KMS-11 (cell line): ENCODE results near the gene MARK2.

ENCODE experiments used
- H2AFZ ChIP-seq: fragments of 200-600 bp; sonication (generic); 2 replicates; pipeline ENCODE4 v1.6.1; 2016; ENCODE audit warnings: antibody characterized with exemption, mixed run types, low read depth
- H3K27ac ChIP-seq: fragments of 200-600 bp; sonication (generic); 2 replicates; pipeline ENCODE4 v1.6.1; 2016; ENCODE audit warnings: mild to moderate bottlenecking, mixed run types
- H3K27me3 ChIP-seq: fragments of 200-600 bp; sonication (generic); 2 replicates; pipeline ENCODE4 v1.6.1; 2017; ENCODE audit warnings: mild to moderate bottlenecking, low read depth, mixed run types, moderate library complexity; ENCODE audit not compliant: insufficient read depth
- H3K36me3 ChIP-seq: fragments of 200-600 bp; sonication (generic); 2 replicates; pipeline ENCODE4 v1.6.1; 2017; ENCODE audit warnings: mild to moderate bottlenecking, mixed run types; ENCODE audit not compliant: insufficient read depth
- H3K4me1 ChIP-seq: fragments of 200-600 bp; sonication (generic); 2 replicates; pipeline ENCODE4 v1.6.1; 2016; ENCODE audit warnings: mild to moderate bottlenecking, low read depth, mixed run types; ENCODE audit not compliant: poor library complexity, severe bottlenecking
- H3K4me2 ChIP-seq: fragments of 200-600 bp; sonication (generic); 2 replicates; pipeline ENCODE4 v1.7.0; 2016; ENCODE audit warnings: mild to moderate bottlenecking, mixed run types
- H3K4me3 ChIP-seq: fragments of 200-600 bp; sonication (generic); IDR thresholded peaks from 2 replicates; pipeline ENCODE4 v1.6.1; 2017; ENCODE audit warnings: low read depth, low read length, mixed read lengths; ENCODE audit not compliant: insufficient read depth
- H3K79me2 ChIP-seq: fragments of 200-600 bp; sonication (generic); 2 replicates; pipeline ENCODE4 v1.6.1; 2016; ENCODE audit warnings: low read depth, mixed run types; ENCODE audit not compliant: insufficient read depth
- H3K9ac ChIP-seq: fragments of 200-600 bp; sonication (generic); 2 replicates; pipeline ENCODE4 v1.6.1; 2016; ENCODE audit warnings: mild to moderate bottlenecking, mixed run types
- H4K20me1 ChIP-seq: fragments of 200-600 bp; sonication (generic); 2 replicates; pipeline ENCODE4 v1.6.1; 2016; ENCODE audit warnings: mild to moderate bottlenecking, mixed run types; ENCODE audit not compliant: insufficient read depth
- TF ChIP-seq, protein P1 (sequence below): fragments of 200-600 bp; sonication (generic); conservative IDR thresholded peaks from 2 replicates; pipeline ENCODE4 v1.6.1; 2017; ENCODE audit warnings: low read depth, mild to moderate bottlenecking, antibody characterized with exemption, low read length, moderate library complexity, mixed read lengths

Gene MARK2

DNA sequence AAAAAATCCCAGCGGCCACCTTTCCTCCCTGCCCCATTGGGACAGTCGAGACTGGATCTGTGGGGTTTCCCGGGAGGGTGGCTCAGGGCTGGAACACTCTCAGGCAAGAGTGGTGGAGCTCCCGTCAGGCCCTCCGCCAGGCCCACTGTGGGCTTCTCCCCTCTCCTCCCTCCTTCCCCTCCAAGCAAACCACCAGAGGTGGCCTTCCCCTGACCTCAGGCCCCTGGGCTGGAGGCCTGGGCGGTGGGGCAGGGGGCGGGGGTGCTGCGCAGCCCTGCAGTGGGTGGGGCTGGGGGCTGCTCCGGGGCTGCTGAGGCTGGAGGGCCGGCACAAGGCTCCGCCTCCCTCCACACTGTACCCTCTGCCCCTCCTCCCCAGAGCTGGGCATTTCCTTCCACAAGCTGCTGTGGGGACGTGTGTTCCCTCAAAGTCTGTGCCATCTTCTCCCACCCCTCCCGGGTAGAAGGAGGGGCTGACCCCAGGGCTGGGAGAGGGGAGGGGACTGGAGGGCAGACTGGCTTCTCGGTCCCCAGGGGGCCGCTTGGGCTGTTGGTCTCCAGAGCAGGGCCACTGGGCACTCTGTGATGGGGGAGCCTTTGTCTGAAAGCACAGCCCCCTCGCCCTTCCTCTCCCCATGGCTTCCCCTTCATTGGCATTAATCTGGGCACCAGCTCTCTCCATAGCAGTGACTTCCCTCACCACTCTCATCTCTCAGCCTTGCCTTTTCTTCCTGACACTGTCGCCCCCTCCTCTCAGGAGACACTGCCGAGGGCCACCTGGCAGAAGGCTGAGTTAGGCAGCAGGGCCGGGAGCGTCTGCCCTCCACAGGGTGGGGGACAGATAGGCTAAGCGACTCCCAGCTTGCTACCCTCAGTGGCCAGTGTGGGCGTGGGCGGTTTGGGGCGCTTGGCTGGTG is 70.9 kb downstream of the MARK2 start:
- Histone ChIP-seq H3K27me3 (peaks cover under 1% of the 10 kb centered on the region; the same call in 1 of the 2 replicates), H3K36me3 (no peaks in the 10 kb centered on the region), H4K20me1 (no peaks in the 10 kb centered on the region), H3K4me3 (no peak overlapping the region), H2AFZ (no peak overlapping the region), H3K9ac (no peak overlapping the region), H3K27ac (no peak overlapping the region), H3K79me2 (no peaks in the 10 kb centered on the region), H3K4me2 (no peak overlapping the region), H3K4me1 (no peaks in the 10 kb centered on the region)
- TF ChIP-seq, protein P1, sequence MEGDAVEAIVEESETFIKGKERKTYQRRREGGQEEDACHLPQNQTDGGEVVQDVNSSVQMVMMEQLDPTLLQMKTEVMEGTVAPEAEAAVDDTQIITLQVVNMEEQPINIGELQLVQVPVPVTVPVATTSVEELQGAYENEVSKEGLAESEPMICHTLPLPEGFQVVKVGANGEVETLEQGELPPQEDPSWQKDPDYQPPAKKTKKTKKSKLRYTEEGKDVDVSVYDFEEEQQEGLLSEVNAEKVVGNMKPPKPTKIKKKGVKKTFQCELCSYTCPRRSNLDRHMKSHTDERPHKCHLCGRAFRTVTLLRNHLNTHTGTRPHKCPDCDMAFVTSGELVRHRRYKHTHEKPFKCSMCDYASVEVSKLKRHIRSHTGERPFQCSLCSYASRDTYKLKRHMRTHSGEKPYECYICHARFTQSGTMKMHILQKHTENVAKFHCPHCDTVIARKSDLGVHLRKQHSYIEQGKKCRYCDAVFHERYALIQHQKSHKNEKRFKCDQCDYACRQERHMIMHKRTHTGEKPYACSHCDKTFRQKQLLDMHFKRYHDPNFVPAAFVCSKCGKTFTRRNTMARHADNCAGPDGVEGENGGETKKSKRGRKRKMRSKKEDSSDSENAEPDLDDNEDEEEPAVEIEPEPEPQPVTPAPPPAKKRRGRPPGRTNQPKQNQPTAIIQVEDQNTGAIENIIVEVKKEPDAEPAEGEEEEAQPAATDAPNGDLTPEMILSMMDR, result no peak

DNA sequence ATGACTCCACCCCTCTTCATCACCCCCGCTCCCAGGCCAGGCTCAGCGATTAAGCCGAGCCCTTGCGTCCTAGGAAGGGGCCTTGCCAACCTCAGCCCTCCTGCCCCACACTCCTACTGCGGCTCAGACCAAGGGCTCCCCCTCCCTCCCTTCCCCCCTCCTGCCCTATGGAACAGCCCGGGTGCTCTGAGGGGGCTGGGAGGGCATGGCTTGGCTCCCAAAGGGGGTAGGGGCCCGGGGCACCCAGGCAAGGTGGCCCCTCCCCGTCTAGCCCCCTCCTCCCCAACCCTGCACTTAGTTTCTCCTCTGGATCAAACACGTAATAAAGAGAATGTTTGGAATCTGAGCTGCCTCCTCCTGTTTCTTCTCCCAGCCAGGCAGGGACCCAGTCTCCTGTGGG is 71.8 kb downstream of the MARK2 start:
- no peaks in the 10 kb centered on the region for H3K4me1 ChIP-seq
- TF ChIP-seq, protein P1, result no peak

DNA sequence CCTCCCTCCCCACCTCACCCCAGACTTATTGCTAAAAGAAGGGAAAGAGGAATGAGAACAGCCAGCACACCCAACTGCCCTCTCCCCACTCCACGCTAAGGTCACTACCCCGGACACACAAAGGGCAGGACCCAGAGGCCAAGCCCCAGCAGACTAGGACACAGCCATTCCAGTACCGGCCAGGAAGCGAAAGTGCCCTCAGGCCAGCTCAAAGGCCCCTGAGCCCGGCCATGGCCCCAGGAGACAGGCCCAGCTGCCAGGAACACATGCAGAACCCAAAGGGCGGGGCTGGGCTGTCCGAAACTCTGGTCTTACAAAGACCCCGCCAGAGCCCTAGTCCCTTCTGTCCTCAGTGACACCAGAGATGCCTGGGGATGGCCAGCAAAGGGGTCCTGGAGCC is 72.5 kb downstream of the MARK2 start:
- no peak overlapping the region for H3K27ac ChIP-seq
- H2AFZ ChIP-seq, result no peak overlapping the region
- no peaks in the 10 kb centered on the region for H3K36me3 ChIP-seq
- TF ChIP-seq, protein P1, result no peak
- H3K9ac ChIP-seq, result no peak overlapping the region
- H3K4me1 ChIP-seq, result peaks cover 4% of the 10 kb centered on the region
- H3K4me2 ChIP-seq, result no peak overlapping the region
- H4K20me1 ChIP-seq, result no peaks in the 10 kb centered on the region
- no peak overlapping the region for H3K4me3 ChIP-seq
- H3K27me3 ChIP-seq, result peaks cover 12% of the 10 kb centered on the region; the same call in 1 of the 2 replicates
- no peaks in the 10 kb centered on the region for H3K79me2 ChIP-seq

More for the DNA sequence above, 71.8 kb downstream of the MARK2 start:
- H3K4me2 ChIP-seq, result no peak overlapping the region
- no peaks in the 10 kb centered on the region for H4K20me1 ChIP-seq
- H3K27ac ChIP-seq, result no peak overlapping the region
- H3K79me2 ChIP-seq, result no peaks in the 10 kb centered on the region
- no peak overlapping the region for H2AFZ ChIP-seq
- H3K27me3 ChIP-seq, result peaks cover 5% of the 10 kb centered on the region; the same call in 1 of the 2 replicates
- no peak overlapping the region for H3K9ac ChIP-seq
- no peak overlapping the region for H3K4me3 ChIP-seq
- no peaks in the 10 kb centered on the region for H3K36me3 ChIP-seq

DNA sequence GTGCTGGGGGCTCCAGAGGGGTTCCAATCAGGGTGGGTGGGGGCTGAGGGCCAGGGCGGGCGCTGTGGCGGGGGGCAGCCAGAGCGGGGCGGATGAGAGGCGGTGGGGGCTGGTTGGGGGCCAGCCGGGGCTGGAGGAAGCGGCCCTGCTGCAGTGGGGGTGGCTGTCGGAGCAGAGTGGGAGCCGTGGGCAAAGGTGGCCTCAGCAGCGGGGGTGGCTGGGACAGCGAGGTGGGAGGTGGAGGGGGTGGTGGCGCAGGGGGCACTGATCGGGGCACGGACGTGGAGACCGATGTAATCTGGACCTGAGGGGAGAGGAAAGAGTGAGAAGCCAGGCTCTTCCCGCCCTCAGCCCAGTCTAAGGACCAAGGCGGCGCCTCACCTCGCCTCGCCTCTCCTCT is 73.0 kb downstream of the MARK2 start:
- no peak overlapping the region for H3K27ac ChIP-seq
- H3K4me1 ChIP-seq, result peaks cover 4% of the 10 kb centered on the region
- H3K36me3 ChIP-seq, result no peaks in the 10 kb centered on the region
- H4K20me1 ChIP-seq, result no peaks in the 10 kb centered on the region
- no peak overlapping the region for H3K4me2 ChIP-seq
- no peaks in the 10 kb centered on the region for H3K79me2 ChIP-seq
- H3K4me3 ChIP-seq, result no peak overlapping the region
- TF ChIP-seq, protein P1, result no peak
- no peak overlapping the region for H2AFZ ChIP-seq
- H3K9ac ChIP-seq, result no peak overlapping the region
- H3K27me3 ChIP-seq, result peaks cover 12% of the 10 kb centered on the region; the same call in 1 of the 2 replicates
